Medulla oblongata (tissue), 1 donor: ENCODE measurements around the gene S100B.
A peak's percentile ranks its signal among the peaks of the same experiment; 100 is the strongest.

Experiments
- DNase-seq: peaks from one replicate; pipeline ENCODE4 v3.0.0-alpha.2; 2015; ENCODE audit errors: extremely low spot score

The S100B gene

GRCh38 chr21:46560568-46561444 is 44.1 kb downstream of the S100B start:
- DNase-seq = no peak

- no peak for DNase-seq
Observed at GRCh38 chr21:46559291-46559983, 45.4 kb downstream of the S100B start.

GRCh38 chr21:46557919-46558392 is 46.9 kb downstream of the S100B start:
- no peak for DNase-seq

GRCh38 chr21:46557469-46557868 is 47.4 kb downstream of the S100B start:
- no peak for DNase-seq

GRCh38 chr21:46556802-46557201 is 48.1 kb downstream of the S100B start:
- DNase-seq = no peak

GRCh38 chr21:46555678-46556077 is 49.2 kb downstream of the S100B start:
- no peak for DNase-seq

- no peak for DNase-seq
Observed at GRCh38 chr21:46555225-46555617, 49.7 kb downstream of the S100B start.

GRCh38 chr21:46554431-46555224 is 50.3 kb downstream of the S100B start:
- DNase-seq = no peak

GRCh38 chr21:46553993-46554392 is 50.9 kb downstream of the S100B start:
- no peak for DNase-seq

GRCh38 chr21:46552865-46553379 is 52.0 kb downstream of the S100B start:
- no peak for DNase-seq

- peak; percentile 48 for DNase-seq
Observed at GRCh38 chr21:46552274-46552673, 52.6 kb downstream of the S100B start.

- DNase-seq = peak; percentile 16
Observed at GRCh38 chr21:46551636-46552241, 53.1 kb downstream of the S100B start.

GRCh38 chr21:46550116-46550941 is 54.6 kb downstream of the S100B start:
- DNase-seq = no peak

- no peak for DNase-seq
Observed at GRCh38 chr21:46549650-46550049, 55.2 kb downstream of the S100B start.
